ENCODE data around the gene TNRC6A. TPM values are rescaled to one million over a fixed set of nuclear protein-coding genes. Genes with fewer than 3 reads are reported as not detected.

The TNRC6A gene
- total and polyA plus RNA-seq, 4 donors: 10.3 to 93.0 (median 29.8) TPM

GRCh38 chr16:24852281-24852721 is 122.8 kb downstream of the TNRC6A start:
- Histone ChIP-seq H3K27ac (ENCODE audit: low read depth in 1 of 2, low read length in 1 of 2) (no peak overlapping the region), H3K27me3 (ENCODE audit: control insufficient read depth in 3 of 3, insufficient read depth in 3 of 3, low read length in 2 of 3) (peaks cover 0 to 7% (median 0%) of the 10 kb centered on the region in 3 donors), H3K4me3 (no peak overlapping the region), H3K9ac (ENCODE audit: insufficient read depth in 1 of 2, low read length in 2 of 2) (no peak overlapping the region), H3K9me3 (ENCODE audit: control insufficient read depth in 4 of 4, insufficient read depth in 3 of 4, low read length in 3 of 4) (peaks cover 0 to 3% (median 0%) of the 10 kb centered on the region in 4 donors), H3K4me1 (ENCODE audit: control insufficient read depth in 5 of 5, insufficient read depth in 5 of 5, low read length in 5 of 5) (peaks cover 0 to 4% (median 0%) of the 10 kb centered on the region in 5 donors), H3K36me3 (ENCODE audit: control insufficient read depth in 4 of 4, insufficient read depth in 4 of 4, low read length in 4 of 4) (no peaks in the 10 kb centered on the region)
- ATAC-seq (ENCODE audit: insufficient read depth, low FRiP score): no peak
- DNase-seq: no peak
- TF ChIP-seq, protein P1, sequence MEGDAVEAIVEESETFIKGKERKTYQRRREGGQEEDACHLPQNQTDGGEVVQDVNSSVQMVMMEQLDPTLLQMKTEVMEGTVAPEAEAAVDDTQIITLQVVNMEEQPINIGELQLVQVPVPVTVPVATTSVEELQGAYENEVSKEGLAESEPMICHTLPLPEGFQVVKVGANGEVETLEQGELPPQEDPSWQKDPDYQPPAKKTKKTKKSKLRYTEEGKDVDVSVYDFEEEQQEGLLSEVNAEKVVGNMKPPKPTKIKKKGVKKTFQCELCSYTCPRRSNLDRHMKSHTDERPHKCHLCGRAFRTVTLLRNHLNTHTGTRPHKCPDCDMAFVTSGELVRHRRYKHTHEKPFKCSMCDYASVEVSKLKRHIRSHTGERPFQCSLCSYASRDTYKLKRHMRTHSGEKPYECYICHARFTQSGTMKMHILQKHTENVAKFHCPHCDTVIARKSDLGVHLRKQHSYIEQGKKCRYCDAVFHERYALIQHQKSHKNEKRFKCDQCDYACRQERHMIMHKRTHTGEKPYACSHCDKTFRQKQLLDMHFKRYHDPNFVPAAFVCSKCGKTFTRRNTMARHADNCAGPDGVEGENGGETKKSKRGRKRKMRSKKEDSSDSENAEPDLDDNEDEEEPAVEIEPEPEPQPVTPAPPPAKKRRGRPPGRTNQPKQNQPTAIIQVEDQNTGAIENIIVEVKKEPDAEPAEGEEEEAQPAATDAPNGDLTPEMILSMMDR (IDR thresholded peaks at IDR 0.05; ENCODE audit: control extremely low read depth, extremely low read depth): no peak
- 72 to 74% methylated on average over 8 of the region's 8 CpGs for WGBS, 2 donors

GRCh38 chr16:24853169-24853824 is 123.8 kb downstream of the TNRC6A start:
- peaks cover 0 to 4% (median 0%) of the 10 kb centered on the region in 5 donors for H3K4me1 ChIP-seq (ENCODE audit: control insufficient read depth in 5 of 5, insufficient read depth in 5 of 5, low read length in 5 of 5)
- DNase-seq: no peak
- ATAC-seq (ENCODE audit: insufficient read depth, low FRiP score): no peak
- no peaks in the 10 kb centered on the region for H3K36me3 ChIP-seq (ENCODE audit: control insufficient read depth in 4 of 4, insufficient read depth in 4 of 4, low read length in 4 of 4)
- H3K4me3 ChIP-seq: no peak overlapping the region
- no peak overlapping the region for H3K27ac ChIP-seq (ENCODE audit: low read depth in 1 of 2, low read length in 1 of 2)
- no peak overlapping the region for H3K9ac ChIP-seq (ENCODE audit: insufficient read depth in 1 of 2, low read length in 2 of 2)
- WGBS, 2 donors: 78 to 81% methylated on average over 8 of the region's 8 CpGs
- H3K9me3 ChIP-seq (ENCODE audit: control insufficient read depth in 4 of 4, insufficient read depth in 3 of 4, low read length in 3 of 4): peaks cover 0 to 3% (median 0%) of the 10 kb centered on the region in 4 donors
- TF ChIP-seq, protein P1 (IDR thresholded peaks at IDR 0.05; ENCODE audit: control extremely low read depth, extremely low read depth): no peak
- peaks cover 0 to 7% (median 0%) of the 10 kb centered on the region in 3 donors for H3K27me3 ChIP-seq (ENCODE audit: control insufficient read depth in 3 of 3, insufficient read depth in 3 of 3, low read length in 2 of 3)

DNA sequence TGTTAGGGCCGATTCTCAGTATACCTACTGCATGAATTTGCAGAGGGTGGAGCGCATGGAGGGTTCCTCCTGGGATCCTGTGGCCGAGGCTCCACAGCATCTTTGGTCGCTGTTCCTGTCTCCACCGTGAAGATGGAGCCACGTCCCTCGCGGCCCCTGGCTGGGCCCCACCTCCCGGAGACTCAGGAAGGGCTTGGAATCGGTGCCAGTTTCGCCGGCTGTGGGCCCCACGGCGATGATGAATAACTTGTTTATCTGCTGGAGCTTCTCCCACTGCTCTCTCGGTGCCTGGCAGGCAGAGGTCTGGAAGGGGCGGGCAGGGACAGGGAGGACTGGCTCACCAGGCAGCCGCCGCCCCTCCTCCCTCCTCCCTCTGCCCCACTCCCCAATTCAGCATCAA is 124.4 kb downstream of the TNRC6A start:
- peaks cover 0 to 3% (median 0%) of the 10 kb centered on the region in 4 donors for H3K9me3 ChIP-seq (ENCODE audit: control insufficient read depth in 4 of 4, insufficient read depth in 3 of 4, low read length in 3 of 4)
- no peak overlapping the region for H3K27ac ChIP-seq (ENCODE audit: low read depth in 1 of 2, low read length in 1 of 2)

More for the DNA sequence above, 124.4 kb downstream of the TNRC6A start:
- no peaks in the 10 kb centered on the region for H3K36me3 ChIP-seq (ENCODE audit: control insufficient read depth in 4 of 4, insufficient read depth in 4 of 4, low read length in 4 of 4)
- H3K4me1 ChIP-seq (ENCODE audit: control insufficient read depth in 5 of 5, insufficient read depth in 5 of 5, low read length in 5 of 5): peaks cover 0 to 4% (median 0%) of the 10 kb centered on the region in 5 donors
- no peak overlapping the region for H3K4me3 ChIP-seq
- H3K9ac ChIP-seq (ENCODE audit: insufficient read depth in 1 of 2, low read length in 2 of 2): no peak overlapping the region
- ATAC-seq (ENCODE audit: insufficient read depth, low FRiP score): peak; percentile 11
- DNase-seq: peak in 1 of 3 donors; percentile 14
- peaks cover 0 to 7% (median 0%) of the 10 kb centered on the region in 3 donors for H3K27me3 ChIP-seq (ENCODE audit: control insufficient read depth in 3 of 3, insufficient read depth in 3 of 3, low read length in 2 of 3)
- TF ChIP-seq, protein P1 (IDR thresholded peaks at IDR 0.05; ENCODE audit: control extremely low read depth, extremely low read depth): no peak
- WGBS, 2 donors: 16 to 25% methylated on average over 18 of the region's 18 CpGs

Data from lung (tissue), 12 donors.